Thyroid gland (tissue), 4 donors: ENCODE results near the gene TECTB. TPM values are rescaled to one million over a fixed set of nuclear protein-coding genes. Genes with fewer than 3 reads are reported as not detected.

Experiments used
- DNase-seq, 2 donors: peaks; one replicate each; pipeline ENCODE4 v3.0.0-alpha.2; 2019
- H3K27ac ChIP-seq, 3 donors: fragments of 200-600 bp; sonication (generic); 1 replicate in 2 of 3; 2 replicates in 1 of 3; pipeline ENCODE4 v1.5.1; 2016 to 2019; ENCODE audit warnings: mild to moderate bottlenecking in 1 of 3, moderate library complexity in 1 of 3
- H3K27me3 ChIP-seq: fragments of 200-600 bp; sonication (generic); one replicate; pipeline ENCODE4 v1.5.1; 2019
- H3K36me3 ChIP-seq, 2 donors: fragments of 200-600 bp; sonication (generic); one replicate each; pipeline ENCODE4 v1.5.1; 2016 to 2019
- H3K4me1 ChIP-seq, 2 donors: fragments of 200-600 bp; sonication (generic); one replicate each; pipeline ENCODE4 v1.5.1; 2017 to 2019
- H3K4me3 ChIP-seq, 3 donors: fragments of 200-600 bp; sonication (generic); replicated peaks in 1 of 3; 1 replicate in 2 of 3; 2 replicates in 1 of 3; pipeline ENCODE4 v1.5.1; 2016; ENCODE audit warnings: mild to moderate bottlenecking in 1 of 3
- H3K9me3 ChIP-seq: fragments of 200-600 bp; sonication (generic); one replicate; pipeline ENCODE4 v1.5.1; 2017
- POLR2A ChIP-seq, 2 donors: fragments of 450-650 bp; IDR thresholded peaks; one replicate each; pipeline ENCODE4 v1.6.1; 2017; ENCODE audit warnings: antibody characterized with exemption in 2 of 2, mild to moderate bottlenecking in 2 of 2, moderate library complexity in 1 of 2
- WGBS, 2 donors: methylation state at CpG; one replicate each; pipeline ENCODE4 v1.1.5; 2017; 5-methylcytosine and 5-hydroxymethylcytosine counted together
- intact Hi-C: fragments of 100-400 bp; cut with DNase I; formaldehyde crosslinking; loops from one replicate; pipeline ENCODE4 v1.15.1; 2023
- total RNA-seq, 4 donors: library from RNA; depleted of rRNA; stranded (reverse); fragments of >200 nt; gene quantifications; one replicate each; pipeline ENCODE4 v1.2.3, GENCODE V29; 2016
- TF ChIP-seq, protein P1 (sequence below), 6 experiments: fragments of 200-600 bp in 3 of 6; fragments of 450-650 bp in 3 of 6; sonication (generic) in 3 of 6; IDR thresholded peaks; one replicate each; pipeline ENCODE4 v1.5.1; 2016 to 2019; ENCODE audit warnings: antibody characterized with exemption in 6 of 6, mild to moderate bottlenecking in 2 of 6, inconsistent platforms in 1 of 6, moderate library complexity in 1 of 6

The TECTB gene
- total RNA-seq, 4 donors from 2014 or later = 0.29 to 0.89 (median 0.72) TPM

DNA sequence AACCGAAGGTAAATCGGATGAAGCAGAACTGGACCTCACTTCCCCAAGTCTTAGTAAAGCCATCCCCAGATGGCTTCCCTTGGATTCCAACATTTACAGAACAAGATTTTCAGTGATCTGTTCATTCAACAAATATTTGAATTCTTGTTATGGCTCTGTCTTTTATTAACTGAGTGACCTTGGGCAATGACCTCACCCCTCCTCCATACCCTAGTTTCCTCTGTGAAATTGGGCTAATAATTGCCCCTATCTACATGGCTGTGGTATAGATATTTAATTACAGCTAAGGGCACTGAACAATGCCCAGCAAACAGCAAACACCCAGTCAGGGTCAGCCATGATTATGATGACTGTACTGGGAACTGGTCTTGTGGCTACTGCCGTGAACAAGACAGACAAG, 19.1 kb downstream of the TECTB start:
- no peaks in the 10 kb centered on the region for H3K9me3 ChIP-seq
- intact Hi-C loops = no loop called here
- no peak for DNase-seq
- H3K4me3 ChIP-seq = no peak overlapping the region
- no peaks in the 10 kb centered on the region for H3K36me3 ChIP-seq
- TF ChIP-seq, protein P1, sequence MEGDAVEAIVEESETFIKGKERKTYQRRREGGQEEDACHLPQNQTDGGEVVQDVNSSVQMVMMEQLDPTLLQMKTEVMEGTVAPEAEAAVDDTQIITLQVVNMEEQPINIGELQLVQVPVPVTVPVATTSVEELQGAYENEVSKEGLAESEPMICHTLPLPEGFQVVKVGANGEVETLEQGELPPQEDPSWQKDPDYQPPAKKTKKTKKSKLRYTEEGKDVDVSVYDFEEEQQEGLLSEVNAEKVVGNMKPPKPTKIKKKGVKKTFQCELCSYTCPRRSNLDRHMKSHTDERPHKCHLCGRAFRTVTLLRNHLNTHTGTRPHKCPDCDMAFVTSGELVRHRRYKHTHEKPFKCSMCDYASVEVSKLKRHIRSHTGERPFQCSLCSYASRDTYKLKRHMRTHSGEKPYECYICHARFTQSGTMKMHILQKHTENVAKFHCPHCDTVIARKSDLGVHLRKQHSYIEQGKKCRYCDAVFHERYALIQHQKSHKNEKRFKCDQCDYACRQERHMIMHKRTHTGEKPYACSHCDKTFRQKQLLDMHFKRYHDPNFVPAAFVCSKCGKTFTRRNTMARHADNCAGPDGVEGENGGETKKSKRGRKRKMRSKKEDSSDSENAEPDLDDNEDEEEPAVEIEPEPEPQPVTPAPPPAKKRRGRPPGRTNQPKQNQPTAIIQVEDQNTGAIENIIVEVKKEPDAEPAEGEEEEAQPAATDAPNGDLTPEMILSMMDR (IDR thresholded peaks at IDR 0.05) = no peak
- TF ChIP-seq POLR2A (IDR thresholded peaks at IDR 0.05) = no peak
- no peak overlapping the region for H3K27ac ChIP-seq
- peaks cover 16 to 30% of the 10 kb centered on the region in 2 donors for H3K4me1 ChIP-seq
- no peaks in the 10 kb centered on the region for H3K27me3 ChIP-seq
- WGBS, 2 donors = 75 to 85% methylated on average over 3 of the region's 3 CpGs

DNA sequence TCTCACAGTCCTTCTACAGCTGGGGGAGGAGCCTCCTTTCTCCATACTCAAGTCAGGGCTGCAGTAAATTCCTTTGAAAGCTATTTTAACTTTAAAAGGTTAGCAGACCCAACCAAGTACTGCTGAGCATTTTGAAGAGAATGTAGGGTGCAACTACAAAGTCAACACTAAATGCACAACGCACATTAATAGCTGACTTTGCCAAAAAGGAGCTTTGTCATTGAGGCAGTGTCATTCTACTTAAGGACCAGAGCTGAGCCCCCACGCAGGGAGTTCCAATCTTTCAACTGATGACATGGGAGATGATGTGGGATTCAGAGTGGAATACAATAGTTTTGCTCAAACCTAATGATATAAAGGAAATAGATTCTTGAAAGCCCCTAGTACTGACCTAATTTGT, 20.3 kb downstream of the TECTB start:
- Histone ChIP-seq H3K27ac (no peak overlapping the region), H3K4me1 (peaks cover 10 to 24% of the 10 kb centered on the region in 2 donors), H3K4me3 (no peak overlapping the region), H3K27me3 (no peaks in the 10 kb centered on the region), H3K36me3 (no peaks in the 10 kb centered on the region), H3K9me3 (no peaks in the 10 kb centered on the region)
- no peak for TF ChIP-seq POLR2A (IDR thresholded peaks at IDR 0.05)
- TF ChIP-seq, protein P1 (IDR thresholded peaks at IDR 0.05) = no peak
- WGBS, 2 donors = 53 to 70% methylated on average over 2 of the region's 2 CpGs
- DNase-seq = no peak
- intact Hi-C loops = no loop called here

DNA sequence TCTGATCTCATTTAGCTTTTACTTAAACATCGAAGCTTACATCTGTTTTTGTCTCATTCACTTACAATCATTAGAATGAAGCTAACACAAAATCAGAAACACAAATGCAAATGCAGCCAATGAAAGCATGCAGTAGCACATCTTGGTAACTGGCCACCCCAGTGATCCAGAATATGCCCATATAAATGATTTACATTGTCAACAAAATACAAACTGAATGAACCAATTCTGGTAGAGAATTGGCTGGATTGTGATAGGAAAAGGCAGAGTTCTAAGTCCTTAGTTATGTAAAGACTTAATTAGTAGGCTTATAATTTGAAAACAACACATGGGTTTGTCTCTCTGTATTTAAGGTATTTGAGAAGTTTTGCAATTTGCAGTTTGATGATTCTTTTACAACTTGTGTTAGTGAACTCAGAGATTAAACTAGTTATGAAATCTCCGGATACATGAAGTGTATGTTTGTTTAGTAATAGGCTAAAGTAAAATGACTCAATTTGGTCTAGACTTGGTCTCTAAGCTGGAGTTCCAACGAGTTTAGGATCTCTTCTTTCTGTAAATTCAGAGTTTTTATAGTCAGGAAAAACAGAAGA, 21.2 kb downstream of the TECTB start:
- Histone ChIP-seq H3K27ac (no peak overlapping the region), H3K27me3 (no peaks in the 10 kb centered on the region), H3K9me3 (no peaks in the 10 kb centered on the region), H3K36me3 (no peaks in the 10 kb centered on the region), H3K4me1 (peaks cover 5 to 15% of the 10 kb centered on the region in 2 donors), H3K4me3 (no peak overlapping the region)
- no peak for DNase-seq
- TF ChIP-seq, protein P1 (IDR thresholded peaks at IDR 0.05) = no peak
- TF ChIP-seq POLR2A (IDR thresholded peaks at IDR 0.05) = no peak
- WGBS, 2 donors = 84 to 85% methylated on average over 3 of the region's 3 CpGs
- intact Hi-C loops = no loop called here

GRCh38 chr10:112307358-112308124, 24.3 kb downstream of the TECTB start:
- H3K4me3 ChIP-seq = no peak overlapping the region
- H3K27ac ChIP-seq = peak overlapping the region; percentile 14 to 44 (median 20)
- TF ChIP-seq POLR2A (IDR thresholded peaks at IDR 0.05) = no peak
- TF ChIP-seq, protein P1 (IDR thresholded peaks at IDR 0.05) = peak; percentile 42 to 91 (median 81)
- H3K9me3 ChIP-seq = no peaks in the 10 kb centered on the region
- WGBS, 2 donors = 31 to 33% methylated on average over 7 of the region's 7 CpGs
- no peaks in the 10 kb centered on the region for H3K27me3 ChIP-seq
- H3K4me1 ChIP-seq = peaks cover 0 to 10% of the 10 kb centered on the region in 2 donors
- no peaks in the 10 kb centered on the region for H3K36me3 ChIP-seq
- DNase-seq = peak; percentile 72 to 73
- intact Hi-C loops = no loop called here

GRCh38 chr10:112308125-112308502, 24.9 kb downstream of the TECTB start:
- DNase-seq = no peak
- intact Hi-C loops = no loop called here
- Histone ChIP-seq H3K4me1 (peaks cover 0 to 9% of the 10 kb centered on the region in 2 donors), H3K4me3 (no peak overlapping the region), H3K36me3 (no peaks in the 10 kb centered on the region), H3K27ac (peak overlapping the region; percentile 20 to 67 (median 34)), H3K9me3 (no peaks in the 10 kb centered on the region), H3K27me3 (no peaks in the 10 kb centered on the region)
- WGBS, 2 donors = 21 to 23% methylated on average over 3 of the region's 3 CpGs
- TF ChIP-seq, protein P1 (IDR thresholded peaks at IDR 0.05) = no peak
- TF ChIP-seq POLR2A (IDR thresholded peaks at IDR 0.05) = no peak
